Uterus (tissue), 4 donors: ENCODE measurements around the gene LRCOL1. TPM values are rescaled to one million over a fixed set of nuclear protein-coding genes. Genes with fewer than 3 reads are reported as not detected.

Experiments used
- DNase-seq, 2 donors: peaks; one replicate each; pipeline ENCODE4 v3.0.0-alpha.2; 2019 to 2020
- H3K27ac ChIP-seq, 2 donors: fragments of 200-600 bp; sonication (generic); 1 replicate in 1 of 2; 2 replicates in 1 of 2; pipeline ENCODE4 v1.5.1; 2016 to 2018
- H3K27me3 ChIP-seq, 2 donors: fragments of 200-600 bp; sonication (generic); one replicate each; pipeline ENCODE4 v1.5.1; 2018 to 2019; ENCODE audit warnings: control low read depth in 1 of 2
- H3K36me3 ChIP-seq, 2 donors: fragments of 200-600 bp; sonication (generic); one replicate each; pipeline ENCODE4 v1.5.1; 2019; ENCODE audit warnings: control low read depth in 1 of 2
- H3K4me1 ChIP-seq, 2 donors: fragments of 200-600 bp; sonication (generic); one replicate each; pipeline ENCODE4 v1.5.1; 2018 to 2019; ENCODE audit warnings: control low read depth in 1 of 2
- H3K4me3 ChIP-seq, 2 donors: fragments of 200-600 bp; sonication (generic); 1 replicate in 1 of 2; 2 replicates in 1 of 2; pipeline ENCODE4 v1.5.1; 2018 to 2019; ENCODE audit warnings: mild to moderate bottlenecking in 1 of 2
- H3K9me3 ChIP-seq, 2 donors: fragments of 200-600 bp; sonication (generic); one replicate each; pipeline ENCODE4 v1.5.1; 2019; ENCODE audit warnings: control low read depth in 1 of 2
- CTCF ChIP-seq, 4 experiments: fragments of 200-600 bp in 2 of 4; fragments of 450-650 bp in 2 of 4; sonication (generic) in 2 of 4; IDR thresholded peaks; one replicate each; pipeline ENCODE4 v1.5.1; 2016 to 2019; ENCODE audit warnings: antibody characterized with exemption in 4 of 4, mild to moderate bottlenecking in 2 of 4, moderate library complexity in 1 of 4
- POLR2A ChIP-seq, 2 donors: fragments of 450-650 bp; IDR thresholded peaks; one replicate each; pipeline ENCODE4 v1.6.1; 2016; ENCODE audit warnings: antibody characterized with exemption in 2 of 2, mild to moderate bottlenecking in 1 of 2, moderate library complexity in 1 of 2
- intact Hi-C: fragments of 100-400 bp; cut with DNase I; formaldehyde crosslinking; loops from one replicate; pipeline ENCODE4 v1.15.1; 2023; ENCODE audit warnings: low total_unique reads
- total RNA-seq, 4 donors: library from RNA; depleted of rRNA in 3 of 4; stranded (reverse); fragments of >200 nt in 3 of 4; gene quantifications; one replicate each; pipeline versions ENCODE4 v1.1.0 to v1.2.4, GENCODE V29; 2014 to 2023
- donor health status: DM: yes; HTN: yes; CAD: no.

Gene LRCOL1
- total RNA-seq, 4 donors from 2014 or later, result 0.79 to 7.1 (median 1.5) TPM; not detected in 1

DNA sequence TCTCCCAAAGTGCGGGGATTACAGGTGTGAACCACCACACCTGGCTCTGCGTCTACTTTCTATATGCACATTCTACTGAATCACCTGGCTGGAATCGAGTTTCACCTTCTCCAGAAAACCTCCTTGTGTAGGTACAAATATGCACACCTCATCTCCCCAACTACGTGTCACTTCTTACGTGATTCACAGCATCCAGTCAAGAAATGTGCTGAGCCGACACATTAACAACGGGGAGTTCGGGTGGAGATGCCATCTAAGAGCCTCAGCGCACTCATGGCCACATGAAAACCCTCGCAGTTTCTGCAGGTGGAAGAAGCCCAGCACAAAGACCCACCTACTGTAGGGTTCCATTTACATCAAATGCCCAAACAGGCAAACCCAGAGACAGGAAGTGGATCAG, 37.5 kb upstream of the LRCOL1 start:
- H3K27ac ChIP-seq, result no peak overlapping the region
- no peaks in the 10 kb centered on the region for H3K9me3 ChIP-seq
- H3K4me1 ChIP-seq, result no peaks in the 10 kb centered on the region
- intact Hi-C loops, result no loop called here
- TF ChIP-seq POLR2A (IDR thresholded peaks at IDR 0.05), result no peak
- TF ChIP-seq CTCF (IDR thresholded peaks at IDR 0.05), result no peak
- no peaks in the 10 kb centered on the region for H3K36me3 ChIP-seq
- no peak overlapping the region for H3K4me3 ChIP-seq
- DNase-seq, result no peak
- H3K27me3 ChIP-seq, result no peaks in the 10 kb centered on the region

DNA sequence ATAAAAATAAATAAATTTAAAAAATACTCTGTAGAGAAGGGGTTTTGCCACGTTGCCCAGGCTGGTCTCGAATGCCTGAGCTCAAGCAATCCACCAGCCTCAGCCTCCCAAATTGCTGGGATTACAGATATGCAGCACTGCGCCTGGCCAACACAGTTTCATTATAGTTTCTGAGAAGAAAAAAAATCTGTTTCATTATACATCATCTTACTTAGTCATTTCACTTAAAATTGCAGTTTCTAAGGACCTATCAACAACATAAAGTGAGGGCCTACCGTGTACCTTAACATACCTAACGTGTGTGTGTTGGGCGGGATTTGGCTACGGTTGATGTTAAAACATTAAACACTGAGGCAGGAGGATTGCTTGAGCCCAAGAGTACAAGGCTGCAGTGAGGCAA, 36.5 kb upstream of the LRCOL1 start:
- no peak overlapping the region for H3K4me3 ChIP-seq
- no peaks in the 10 kb centered on the region for H3K9me3 ChIP-seq
- no peak overlapping the region for H3K27ac ChIP-seq
- DNase-seq, result no peak
- H3K4me1 ChIP-seq, result no peaks in the 10 kb centered on the region
- TF ChIP-seq POLR2A (IDR thresholded peaks at IDR 0.05) (no peak), CTCF (IDR thresholded peaks at IDR 0.05) (no peak)
- no peaks in the 10 kb centered on the region for H3K36me3 ChIP-seq
- H3K27me3 ChIP-seq, result no peaks in the 10 kb centered on the region
- intact Hi-C loops, result no loop called here

DNA sequence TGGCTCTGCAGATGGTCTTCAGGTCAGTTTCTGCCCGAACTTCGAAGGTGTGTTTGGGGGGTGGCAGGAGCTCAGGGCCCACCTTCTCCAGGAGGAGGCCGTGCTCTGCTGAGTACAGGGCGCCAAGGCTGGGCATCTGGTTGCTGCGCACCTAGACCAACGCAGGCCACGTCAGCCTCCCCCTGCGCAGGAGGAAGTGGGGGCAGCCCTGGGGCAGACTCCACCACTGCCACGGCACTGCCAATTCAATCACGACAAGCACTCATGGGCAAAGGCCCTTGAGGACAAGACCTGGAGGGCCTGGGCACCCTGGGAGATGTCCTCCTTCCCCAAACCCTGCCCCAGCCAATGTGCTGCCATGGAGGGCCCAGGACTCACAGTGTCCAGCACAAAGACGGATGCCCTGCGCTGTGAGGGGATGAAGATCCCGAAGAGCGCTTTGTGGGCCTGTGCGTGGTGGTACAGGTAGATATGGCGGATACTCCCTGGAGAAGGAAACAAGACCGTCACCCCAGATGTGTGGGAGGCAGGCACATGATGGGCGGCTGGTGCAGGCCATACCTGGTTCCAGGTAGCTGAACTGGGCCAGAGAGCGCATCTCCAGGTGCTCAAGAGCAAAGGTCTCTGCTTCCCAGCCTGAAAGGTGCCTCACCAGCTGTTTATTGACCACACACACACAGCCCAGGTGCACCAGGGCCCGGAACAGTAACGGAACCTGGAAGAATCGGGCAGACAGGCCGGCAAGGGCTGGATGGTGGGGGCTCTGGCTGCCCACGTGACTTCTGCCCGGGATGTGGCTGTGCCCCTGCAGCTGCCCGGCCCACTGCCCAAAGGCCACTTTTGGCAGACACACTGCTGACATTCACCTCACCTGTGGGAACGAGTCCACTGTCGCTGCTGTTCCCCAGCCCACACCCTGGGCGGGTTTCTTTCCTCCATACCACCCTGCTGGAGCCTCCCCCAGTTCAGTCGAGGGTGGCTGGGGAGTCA, 32.8 kb upstream of the LRCOL1 start:
- Histone ChIP-seq H3K36me3 (no peaks in the 10 kb centered on the region), H3K9me3 (no peaks in the 10 kb centered on the region), H3K27me3 (no peaks in the 10 kb centered on the region), H3K4me1 (no peaks in the 10 kb centered on the region), H3K27ac (no peak overlapping the region), H3K4me3 (no peak overlapping the region)
- TF ChIP-seq CTCF (IDR thresholded peaks at IDR 0.05), result no peak
- no peak for TF ChIP-seq POLR2A (IDR thresholded peaks at IDR 0.05)
- intact Hi-C loops, result no loop called here
- DNase-seq, result no peak

GRCh38 chr12:132641811-132642650, 31.6 kb upstream of the LRCOL1 start:
- intact Hi-C loops, result no loop called here
- Histone ChIP-seq H3K4me1 (no peaks in the 10 kb centered on the region), H3K9me3 (no peaks in the 10 kb centered on the region), H3K27me3 (no peaks in the 10 kb centered on the region), H3K36me3 (no peaks in the 10 kb centered on the region), H3K4me3 (no peak overlapping the region), H3K27ac (no peak overlapping the region)
- TF ChIP-seq CTCF (IDR thresholded peaks at IDR 0.05), result no peak
- TF ChIP-seq POLR2A (IDR thresholded peaks at IDR 0.05), result no peak
- no peak for DNase-seq

DNA sequence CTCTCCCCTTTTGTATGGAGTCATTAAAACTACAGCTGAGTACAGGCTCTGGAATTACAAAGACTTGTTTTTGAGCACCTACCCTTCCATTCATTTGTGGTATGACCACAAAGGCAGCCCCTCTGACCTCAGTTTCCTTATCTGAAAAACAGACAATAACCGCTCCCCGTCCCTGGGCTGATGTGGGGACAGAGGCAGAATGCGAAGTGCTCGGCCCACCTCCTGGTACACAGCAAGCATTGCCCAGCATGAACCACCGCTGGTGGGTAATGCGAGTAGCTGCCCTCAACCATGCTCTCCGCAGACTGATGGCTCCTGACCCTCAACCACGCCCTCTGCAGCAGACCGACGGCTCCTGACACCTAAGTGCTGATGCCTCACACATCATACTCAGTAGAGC, 30.6 kb upstream of the LRCOL1 start:
- no peak for TF ChIP-seq CTCF (IDR thresholded peaks at IDR 0.05)
- no peak for TF ChIP-seq POLR2A (IDR thresholded peaks at IDR 0.05)
- DNase-seq, result no peak
- intact Hi-C loops, result no loop called here
- no peak overlapping the region for H3K27ac ChIP-seq
- no peaks in the 10 kb centered on the region for H3K36me3 ChIP-seq
- H3K4me3 ChIP-seq, result no peak overlapping the region
- H3K9me3 ChIP-seq, result no peaks in the 10 kb centered on the region
- H3K27me3 ChIP-seq, result no peaks in the 10 kb centered on the region
- H3K4me1 ChIP-seq, result no peaks in the 10 kb centered on the region
